ENCODE measurements around the gene RBM19.

- no peak for TF ChIP-seq BHLHE40 (IDR thresholded peaks at IDR 0.05; ENCODE audit: low read depth, low read length)
- TF ChIP-seq, protein P1, sequence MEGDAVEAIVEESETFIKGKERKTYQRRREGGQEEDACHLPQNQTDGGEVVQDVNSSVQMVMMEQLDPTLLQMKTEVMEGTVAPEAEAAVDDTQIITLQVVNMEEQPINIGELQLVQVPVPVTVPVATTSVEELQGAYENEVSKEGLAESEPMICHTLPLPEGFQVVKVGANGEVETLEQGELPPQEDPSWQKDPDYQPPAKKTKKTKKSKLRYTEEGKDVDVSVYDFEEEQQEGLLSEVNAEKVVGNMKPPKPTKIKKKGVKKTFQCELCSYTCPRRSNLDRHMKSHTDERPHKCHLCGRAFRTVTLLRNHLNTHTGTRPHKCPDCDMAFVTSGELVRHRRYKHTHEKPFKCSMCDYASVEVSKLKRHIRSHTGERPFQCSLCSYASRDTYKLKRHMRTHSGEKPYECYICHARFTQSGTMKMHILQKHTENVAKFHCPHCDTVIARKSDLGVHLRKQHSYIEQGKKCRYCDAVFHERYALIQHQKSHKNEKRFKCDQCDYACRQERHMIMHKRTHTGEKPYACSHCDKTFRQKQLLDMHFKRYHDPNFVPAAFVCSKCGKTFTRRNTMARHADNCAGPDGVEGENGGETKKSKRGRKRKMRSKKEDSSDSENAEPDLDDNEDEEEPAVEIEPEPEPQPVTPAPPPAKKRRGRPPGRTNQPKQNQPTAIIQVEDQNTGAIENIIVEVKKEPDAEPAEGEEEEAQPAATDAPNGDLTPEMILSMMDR (IDR thresholded peaks at IDR 0.05) = no peak
- no peak for TF ChIP-seq POLR2A (IDR thresholded peaks at IDR 0.05; ENCODE audit: low read length)
- no peak for TF ChIP-seq CHD2 (IDR thresholded peaks at IDR 0.05; ENCODE audit: low read length, partially characterized antibody)
- TF ChIP-seq MAZ (IDR thresholded peaks at IDR 0.05; ENCODE audit: borderline replicate concordance, low read depth, low read length) = no peak
- no peak for TF ChIP-seq SREBF2 (IDR thresholded peaks at IDR 0.05)
- TF ChIP-seq, protein P2, sequence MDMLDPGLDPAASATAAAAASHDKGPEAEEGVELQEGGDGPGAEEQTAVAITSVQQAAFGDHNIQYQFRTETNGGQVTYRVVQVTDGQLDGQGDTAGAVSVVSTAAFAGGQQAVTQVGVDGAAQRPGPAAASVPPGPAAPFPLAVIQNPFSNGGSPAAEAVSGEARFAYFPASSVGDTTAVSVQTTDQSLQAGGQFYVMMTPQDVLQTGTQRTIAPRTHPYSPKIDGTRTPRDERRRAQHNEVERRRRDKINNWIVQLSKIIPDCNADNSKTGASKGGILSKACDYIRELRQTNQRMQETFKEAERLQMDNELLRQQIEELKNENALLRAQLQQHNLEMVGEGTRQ (IDR thresholded peaks at IDR 0.05) = no peak
- TF ChIP-seq CHD4 (IDR thresholded peaks at IDR 0.05; ENCODE audit: borderline replicate concordance) = no peak
- TF ChIP-seq ZC3H11A (IDR thresholded peaks at IDR 0.05) = no peak
- TF ChIP-seq GATA3 (IDR thresholded peaks at IDR 0.05; ENCODE audit: borderline replicate concordance) = no peak
- no peak for TF ChIP-seq HDAC2 (IDR thresholded peaks at IDR 0.05)
Measured at GRCh38 chr12:113808095-113808951, 157.8 kb downstream of the RBM19 start.

Data from A549 (cell line).